ENCODE results near the gene AHSG.
"Not testable (repeated sequence)": the region's sequence is repeated elsewhere in the genome, so short reads cannot be mapped to it uniquely, and the experiment has no call there.

Gene AHSG

DNA sequence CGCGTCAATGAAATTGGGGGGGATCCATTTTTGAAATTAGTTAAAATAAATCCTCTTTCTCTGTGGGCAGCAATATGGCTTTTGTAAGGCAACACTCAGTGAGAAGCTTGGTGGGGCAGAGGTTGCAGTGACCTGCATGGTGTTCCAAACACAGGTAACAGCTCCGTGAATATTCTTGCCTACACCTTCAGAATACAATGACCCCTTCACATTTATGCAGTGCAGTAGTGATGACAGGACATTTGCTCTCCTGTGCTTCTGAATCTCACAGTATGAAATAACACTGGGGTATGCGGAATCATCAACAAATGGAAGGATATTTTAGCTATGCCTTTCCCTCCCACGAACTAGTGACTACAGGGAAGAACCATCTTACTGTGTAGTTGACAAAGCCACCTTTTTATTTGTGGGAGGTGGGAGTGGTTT lies 6.9 kb downstream of the AHSG start:
- DNase-seq = no peak

DNA sequence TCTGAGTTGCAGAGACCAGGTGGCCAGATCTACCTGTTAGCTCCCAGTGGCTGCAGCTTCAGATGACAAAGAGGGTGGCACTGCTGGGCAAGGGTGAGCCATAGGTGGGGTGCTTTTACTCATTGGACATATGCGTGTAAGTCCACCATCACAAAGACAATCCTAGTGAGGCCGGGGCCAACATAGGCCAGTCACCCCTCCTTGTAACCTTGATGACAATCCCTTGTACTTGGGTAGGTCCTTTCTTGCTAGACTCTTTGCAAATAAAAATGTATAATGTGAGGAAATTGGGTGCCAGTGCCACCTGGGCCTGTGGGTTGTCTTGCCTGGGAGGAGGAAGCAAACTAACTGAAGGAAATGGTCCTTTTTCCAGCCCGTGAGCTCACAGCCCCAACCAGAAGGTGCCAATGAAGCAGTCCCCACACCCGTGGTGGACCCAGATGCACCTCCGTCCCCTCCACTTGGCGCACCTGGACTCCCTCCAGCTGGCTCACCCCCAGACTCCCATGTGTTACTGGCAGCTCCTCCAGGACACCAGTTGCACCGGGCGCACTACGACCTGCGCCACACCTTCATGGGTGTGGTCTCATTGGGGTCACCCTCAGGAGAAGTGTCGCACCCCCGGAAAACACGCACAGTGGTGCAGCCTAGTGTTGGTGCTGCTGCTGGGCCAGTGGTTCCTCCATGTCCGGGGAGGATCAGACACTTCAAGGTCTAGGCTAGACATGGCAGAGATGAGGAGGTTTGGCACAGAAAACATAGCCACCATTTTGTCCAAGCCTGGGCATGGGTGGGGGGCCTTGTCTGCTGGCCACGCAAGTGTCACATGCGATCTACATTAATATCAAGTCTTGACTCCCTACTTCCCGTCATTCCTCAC lies 7.6 kb downstream of the AHSG start:
- DNase-seq = no peak

- no peak for DNase-seq
Observed at GRCh38 chr3:186621894-186622650, 9.2 kb downstream of the AHSG start.

DNA sequence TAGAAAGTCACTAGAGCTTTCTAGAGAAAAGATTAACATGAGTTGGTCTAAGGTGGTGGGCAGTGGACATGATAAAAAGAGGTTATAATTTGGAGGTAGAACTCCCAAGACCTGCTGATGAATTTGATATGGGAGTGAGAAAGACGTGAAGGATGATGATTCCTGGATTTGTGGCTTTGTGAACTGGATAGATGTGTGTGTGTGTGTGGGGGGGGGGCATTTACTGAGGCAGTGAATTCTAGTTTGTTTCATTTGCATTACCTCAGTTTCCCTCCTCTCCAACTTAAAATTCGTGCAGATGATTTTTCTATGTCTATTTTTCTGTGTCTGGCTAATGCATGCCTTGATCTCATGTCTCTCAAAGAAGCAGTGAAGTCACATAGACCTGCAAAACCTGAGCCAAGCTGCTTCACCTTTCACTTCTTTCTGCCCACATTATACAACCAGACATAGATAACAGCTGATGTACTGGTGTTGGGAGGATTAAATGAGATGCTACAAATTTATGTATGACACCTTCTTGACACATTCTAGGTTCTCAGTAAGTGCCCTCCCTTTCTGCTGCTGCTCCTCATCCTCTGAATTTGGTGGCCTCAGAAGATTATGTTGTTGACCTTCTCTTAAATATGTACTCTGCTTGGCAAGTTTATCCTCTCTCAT lies 9.9 kb downstream of the AHSG start:
- DNase-seq = no peak

GRCh38 chr3:186624598-186624997 lies 11.7 kb downstream of the AHSG start:
- no peak for DNase-seq

DNA sequence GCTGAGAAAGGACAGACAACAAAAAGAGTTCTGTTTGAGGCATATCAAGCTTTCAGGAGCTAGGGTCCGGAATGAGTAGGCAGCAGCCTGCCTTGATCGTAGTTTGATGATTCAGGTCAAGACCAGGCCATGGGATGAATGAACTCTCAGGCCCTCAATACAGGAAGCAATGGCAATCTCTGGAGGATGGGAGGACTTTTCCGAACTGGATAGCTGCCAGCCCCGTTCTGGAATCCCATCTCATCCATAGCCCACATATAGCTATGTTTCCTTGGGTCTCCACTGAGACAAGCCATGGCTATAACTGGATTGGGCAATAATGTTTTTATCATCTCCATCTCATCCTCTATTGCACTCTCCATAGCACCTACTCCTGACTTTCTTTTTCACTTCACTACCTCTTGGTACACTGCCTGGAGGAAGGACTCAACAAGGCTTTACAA lies 12.8 kb downstream of the AHSG start:
- no peak for DNase-seq

DNA sequence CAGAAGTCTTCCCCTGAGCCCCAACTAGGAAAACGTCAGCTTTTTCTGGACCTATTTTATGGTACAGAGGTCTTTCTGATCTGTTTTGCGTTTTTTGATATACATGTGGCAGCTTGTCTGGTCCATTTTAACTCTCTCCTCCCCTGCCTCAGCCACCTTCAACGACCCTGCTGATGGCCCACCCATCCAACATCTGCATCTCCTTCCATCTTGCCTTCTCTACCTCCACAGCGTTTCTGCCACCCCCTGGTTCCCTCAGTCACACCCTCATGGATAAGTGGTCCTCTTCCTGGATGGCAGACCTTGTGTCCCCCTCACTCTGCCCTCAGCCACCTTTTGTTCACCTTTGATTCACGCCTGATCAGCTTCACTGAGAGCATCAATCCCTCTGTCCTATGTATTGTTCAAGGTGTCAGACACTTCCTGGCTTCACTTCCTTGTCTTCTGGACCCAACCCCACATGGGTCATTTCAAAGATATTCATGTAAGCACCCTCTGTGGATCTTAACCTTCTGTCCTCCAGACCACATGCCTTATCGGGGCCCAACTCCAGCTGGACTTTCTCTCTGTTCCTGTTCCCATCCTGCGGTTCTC lies 13.5 kb downstream of the AHSG start:
- DNase-seq = no peak

- no peak for DNase-seq
Observed at GRCh38 chr3:186627852-186628414, 15.1 kb downstream of the AHSG start.

DNA sequence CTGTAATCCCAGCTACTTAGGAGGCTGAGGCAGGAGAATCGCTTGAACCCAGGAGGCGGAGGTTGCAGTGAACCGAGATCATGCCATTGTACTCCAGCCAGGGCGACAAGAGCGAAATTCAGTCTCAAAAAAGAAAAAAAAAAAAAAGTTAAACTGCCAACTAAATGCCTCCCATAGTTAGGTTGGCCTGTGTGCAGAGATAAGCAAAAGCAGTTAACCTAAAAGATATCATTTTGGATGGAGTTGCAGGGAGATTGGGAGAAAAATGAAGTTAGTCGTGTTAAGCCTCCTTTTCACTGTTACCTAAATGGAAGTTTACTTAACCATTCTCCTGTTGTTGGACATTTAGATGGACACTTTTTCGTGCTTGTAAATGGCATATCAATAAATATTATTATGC lies 15.9 kb downstream of the AHSG start:
- no peak for DNase-seq

- DNase-seq = no peak
Observed at GRCh38 chr3:186630950-186631641, 18.2 kb downstream of the AHSG start.

- no peak for DNase-seq
Observed at GRCh38 chr3:186633481-186633880, 20.6 kb downstream of the AHSG start.

- not testable (repeated sequence) for DNase-seq
Observed at GRCh38 chr3:186634207-186634606, 21.3 kb downstream of the AHSG start.

GRCh38 chr3:186635532-186635931 lies 22.7 kb downstream of the AHSG start:
- no peak for DNase-seq

DNA sequence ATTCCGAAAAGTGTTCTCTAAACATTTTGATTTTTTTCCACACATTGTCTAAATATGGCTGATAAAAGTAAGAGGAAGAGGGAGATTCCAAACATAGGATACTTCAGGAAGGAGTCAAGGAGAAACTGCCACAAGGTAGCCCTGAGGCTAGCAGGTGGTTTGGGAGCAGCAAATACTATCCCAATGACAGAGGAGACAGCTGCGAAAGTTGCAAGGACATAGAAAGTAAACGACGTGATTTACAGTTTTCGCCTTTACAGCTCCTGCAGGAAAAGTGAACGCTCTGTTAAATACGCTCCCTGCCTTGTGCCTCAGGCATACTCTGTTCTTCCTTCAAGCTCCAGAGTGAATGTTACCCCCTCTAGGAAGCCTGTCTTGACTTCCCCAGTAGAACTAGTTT lies 23.7 kb downstream of the AHSG start:
- no peak for DNase-seq

- no peak for DNase-seq
Observed at GRCh38 chr3:186637686-186638085, 24.8 kb downstream of the AHSG start.

DNA sequence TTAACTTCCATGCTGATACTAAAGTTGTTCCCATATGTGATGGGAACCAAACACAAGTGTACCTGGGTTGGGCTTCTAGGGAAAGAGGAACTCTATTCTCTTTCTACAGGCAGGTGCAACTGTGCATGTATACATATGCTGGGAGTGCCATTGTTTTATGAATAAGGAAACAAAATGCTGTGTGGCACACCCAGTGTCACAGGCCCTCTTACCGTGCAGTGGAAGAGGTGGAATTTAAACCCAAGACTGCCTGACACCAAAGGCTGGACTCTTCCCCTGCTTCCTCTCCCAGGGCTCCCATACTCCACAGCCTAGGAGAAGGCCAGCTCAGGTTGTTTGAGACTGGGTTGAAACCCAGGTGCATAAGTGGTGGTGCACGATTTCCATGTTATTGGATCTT lies 25.4 kb downstream of the AHSG start:
- DNase-seq = no peak

DNA sequence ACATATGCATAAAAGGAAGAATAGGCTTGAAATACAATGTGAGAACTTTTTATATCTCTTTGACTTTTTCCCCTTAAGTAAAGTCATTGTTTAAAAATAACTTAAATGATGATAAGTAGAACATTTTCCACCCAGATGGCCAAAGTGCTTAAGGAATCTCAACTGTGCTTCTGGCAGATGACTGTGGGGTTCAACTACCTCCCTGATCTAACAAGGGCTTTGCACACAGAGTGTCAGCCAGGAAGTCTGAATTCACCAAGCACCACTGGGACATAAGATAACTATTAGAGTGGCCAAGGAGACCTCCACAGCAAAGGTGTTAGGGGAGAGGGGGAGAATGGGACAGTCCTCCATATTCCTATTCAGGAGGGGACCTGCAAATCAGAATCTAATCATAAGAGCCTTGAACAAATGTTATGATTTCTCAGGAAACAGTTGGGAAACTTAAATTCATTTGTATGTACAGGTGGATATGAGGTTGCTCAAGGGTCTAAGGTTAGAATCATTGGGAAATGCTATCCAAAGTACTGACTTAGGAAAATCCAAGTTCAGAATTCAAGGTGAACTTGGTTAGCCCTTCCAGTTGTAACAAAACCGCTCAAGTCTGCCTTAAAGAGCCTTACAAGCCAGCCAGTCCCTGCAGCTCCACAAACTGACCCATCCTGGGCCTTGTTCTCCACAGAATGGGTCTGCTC lies 27.1 kb downstream of the AHSG start, which contains the start of gene FETUB:
FETUB (plus strand) TSS at position 622 of the 695 bp plus-strand sequence; CDS start at position 684, 62 bp downstream.
- no peak for DNase-seq

GRCh38 chr3:186640473-186640818 lies 27.6 kb downstream of the AHSG start:
- DNase-seq = no peak

- no peak for DNase-seq
Observed at GRCh38 chr3:186640929-186641328, 28.1 kb downstream of the AHSG start.

DNA sequence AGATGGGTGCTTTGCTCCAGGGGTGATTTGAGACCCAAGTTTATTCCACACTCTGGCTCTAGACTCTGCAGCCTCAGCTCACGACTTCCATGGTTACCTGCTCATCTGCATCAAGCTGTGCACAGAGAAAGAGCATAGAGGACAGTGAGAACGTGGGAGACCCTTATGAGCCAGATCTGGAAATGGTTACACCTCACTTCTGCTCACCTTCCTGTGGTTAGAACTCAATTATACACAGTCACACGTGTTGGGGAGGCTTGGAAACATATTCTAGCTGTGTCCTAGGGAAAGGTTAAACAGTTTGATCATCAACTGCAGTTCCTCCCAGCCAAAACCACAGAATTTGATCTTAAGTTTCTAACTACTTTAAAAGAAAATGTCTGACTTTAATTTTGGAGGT lies 29.2 kb downstream of the AHSG start:
- DNase-seq = no peak

GRCh38 chr3:186643493-186643892 lies 30.6 kb downstream of the AHSG start:
- DNase-seq = no peak

DNA sequence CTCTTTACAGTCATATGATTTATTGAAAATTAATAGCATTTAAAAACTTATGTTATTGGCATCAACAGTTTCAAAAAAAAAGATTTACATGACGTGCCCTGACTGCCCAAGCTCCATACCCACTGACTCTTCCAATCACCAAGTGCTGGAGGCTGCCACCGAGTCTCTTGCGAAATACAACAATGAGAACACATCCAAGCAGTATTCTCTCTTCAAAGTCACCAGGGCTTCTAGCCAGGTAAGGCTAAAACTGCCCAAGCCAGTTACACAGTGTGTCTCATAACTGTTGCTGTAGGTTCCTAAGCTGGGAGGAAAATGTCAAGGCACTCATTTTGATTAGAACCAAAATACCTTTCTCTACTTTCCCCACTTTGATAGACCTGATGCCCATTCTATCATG lies 31.8 kb downstream of the AHSG start:
- DNase-seq = no peak
